HG03135 (cell line): ENCODE measurements around the gene TPRN.

ENCODE experiments used
- ATAC-seq: cut with Tn5 transposase; IDR thresholded peaks from one replicate; pipeline ENCODE4 v1.9.1; 2021; ENCODE audit warnings: mild to moderate bottlenecking, moderate library complexity; ENCODE audit not compliant: unreplicated experiment

TPRN gene

GRCh38 chr9:137147091-137147792 is 53.3 kb downstream of the TPRN start:
- ATAC-seq = no peak

GRCh38 chr9:137146527-137146918 is 54.0 kb downstream of the TPRN start:
- ATAC-seq = no peak

- ATAC-seq = no peak
Measured at GRCh38 chr9:137145731-137146526, 54.6 kb downstream of the TPRN start.

- no peak for ATAC-seq
Measured at GRCh38 chr9:137143459-137143858, 57.1 kb downstream of the TPRN start.

GRCh38 chr9:137141976-137142936 is 58.3 kb downstream of the TPRN start:
- ATAC-seq = no peak
